ENCODE results near the gene PRSS53.

- TF ChIP-seq CHD2 (IDR thresholded peaks at IDR 0.05; ENCODE audit: borderline replicate concordance, low read depth, low read length), result no peak
- TF ChIP-seq MYB (IDR thresholded peaks at IDR 0.05; ENCODE audit: borderline replicate concordance, low read depth, low read length), result no peak
- no peak for TF ChIP-seq CTCF (IDR thresholded peaks at IDR 0.05 in 2 of 3, conservative IDR thresholded peaks at IDR 0.05 in 1 of 3; ENCODE audit: control insufficient read depth in 2 of 3, extremely low read depth in 1 of 3, insufficient read depth in 1 of 3, low read depth in 3 of 3, low read length in 3 of 3)
- no peak for TF ChIP-seq MXI1 (IDR thresholded peaks at IDR 0.05; ENCODE audit: low read depth, low read length)
- TF ChIP-seq EZH2 (IDR thresholded peaks at IDR 0.05; ENCODE audit: borderline replicate concordance, control insufficient read depth, low read depth, low read length), result no peak
- no peak for TF ChIP-seq ZSCAN29 (IDR thresholded peaks at IDR 0.05)
- TF ChIP-seq ZNF207 (IDR thresholded peaks at IDR 0.05; ENCODE audit: borderline replicate concordance), result no peak
- TF ChIP-seq GATAD2B (conservative IDR thresholded peaks at IDR 0.05; ENCODE audit: low read depth), result no peak
- TF ChIP-seq EP300 (IDR thresholded peaks at IDR 0.05; ENCODE audit: borderline replicate concordance in 1 of 2, control insufficient read depth in 1 of 2, low read depth in 2 of 2, low read length in 2 of 2), result no peak
These were observed 45.4 kb upstream of the PRSS53 start for GRCh38 chr16:31134091-31134571.

All from GM12878 (cell line).